Measurements from ENCODE around the gene CBFA2T3. TPM values are rescaled to one million over a fixed set of nuclear protein-coding genes. Genes with fewer than 3 reads are reported as not detected.

CBFA2T3 gene
- total and polyA plus RNA-seq, 2 of the 13 experiments (the other 11 are each of a cell fraction or from before 2014, with no cell fraction given) = 0.05 TPM; not detected in 1

GRCh38 chr16:88930716-88931115 lies 46.3 kb downstream of the CBFA2T3 start:
- WGBS (ENCODE audit: low lambda C conversion rate) = 44% methylated on average over 12 of the region's 12 CpGs
- H3K4me1 ChIP-seq (ENCODE audit: insufficient read depth, low read length) = peaks cover 41% of the 10 kb centered on the region
- peaks cover 10% of the 10 kb centered on the region; the same call in 1 of the 2 replicates for H4K20me1 ChIP-seq (ENCODE audit: insufficient read depth, low read length)
- peaks cover 29 to 68% of the 10 kb centered on the region in 2 experiments for H3K27me3 ChIP-seq (ENCODE audit: control insufficient read depth in 1 of 2, insufficient read depth in 2 of 2, low read length in 2 of 2)
- H3K9me3 ChIP-seq (ENCODE audit: low read length) = no peaks in the 10 kb centered on the region
- H3K4me3 ChIP-seq (replicated peaks in 1 of 3; ENCODE audit: insufficient read depth in 1 of 3, low read depth in 2 of 3, low read length in 3 of 3) = no peak overlapping the region
- no peak for ATAC-seq
- H3K79me2 ChIP-seq (ENCODE audit: insufficient read depth, low read length) = no peaks in the 10 kb centered on the region
- no peak overlapping the region for H2AFZ ChIP-seq (ENCODE audit: low read length)
- ChIA-PET CTCF (ENCODE audit: low intra/inter-chr PET ratio, low total read pairs) (no interaction called here), POLR2A (no interaction called here)
- intact Hi-C loops (cut with micrococcal nuclease; ENCODE audit: unreplicated experiment) (no loop called here), in situ Hi-C loops (cut with HindIII; ENCODE audit: extremely low pct_ligation_motif_present, low pct_unique_long_range_greater_than_20kb) (no loop called here)
- FAIRE-seq = no peak
- no peak for TF ChIP-seq SPEN (CRISPR knock-in tag; IDR thresholded peaks at IDR 0.05; ENCODE audit: low read depth)
- TF ChIP-seq, protein P1, sequence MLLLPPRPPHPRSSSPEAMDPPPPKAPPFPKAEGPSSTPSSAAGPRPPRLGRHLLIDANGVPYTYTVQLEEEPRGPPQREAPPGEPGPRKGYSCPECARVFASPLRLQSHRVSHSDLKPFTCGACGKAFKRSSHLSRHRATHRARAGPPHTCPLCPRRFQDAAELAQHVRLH (CRISPR knock-in tag; IDR thresholded peaks at IDR 0.05; ENCODE audit: borderline replicate concordance, low read depth) = no peak
- TF ChIP-seq, protein P2, sequence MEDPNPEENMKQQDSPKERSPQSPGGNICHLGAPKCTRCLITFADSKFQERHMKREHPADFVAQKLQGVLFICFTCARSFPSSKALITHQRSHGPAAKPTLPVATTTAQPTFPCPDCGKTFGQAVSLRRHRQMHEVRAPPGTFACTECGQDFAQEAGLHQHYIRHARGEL (CRISPR knock-in tag; IDR thresholded peaks at IDR 0.05) = no peak
- TF ChIP-seq, protein P3, sequence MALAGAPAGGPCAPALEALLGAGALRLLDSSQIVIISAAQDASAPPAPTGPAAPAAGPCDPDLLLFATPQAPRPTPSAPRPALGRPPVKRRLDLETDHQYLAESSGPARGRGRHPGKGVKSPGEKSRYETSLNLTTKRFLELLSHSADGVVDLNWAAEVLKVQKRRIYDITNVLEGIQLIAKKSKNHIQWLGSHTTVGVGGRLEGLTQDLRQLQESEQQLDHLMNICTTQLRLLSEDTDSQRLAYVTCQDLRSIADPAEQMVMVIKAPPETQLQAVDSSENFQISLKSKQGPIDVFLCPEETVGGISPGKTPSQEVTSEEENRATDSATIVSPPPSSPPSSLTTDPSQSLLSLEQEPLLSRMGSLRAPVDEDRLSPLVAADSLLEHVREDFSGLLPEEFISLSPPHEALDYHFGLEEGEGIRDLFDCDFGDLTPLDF (CRISPR knock-in tag; IDR thresholded peaks at IDR 0.05) = no peak
- TF ChIP-seq AKNA (CRISPR knock-in tag; IDR thresholded peaks at IDR 0.05; ENCODE audit: borderline replicate concordance) = no peak
- TF ChIP-seq POGK (CRISPR knock-in tag; conservative IDR thresholded peaks at IDR 0.05) = no peak
- TF ChIP-seq ZNF12 (CRISPR knock-in tag; IDR thresholded peaks at IDR 0.05) = no peak
- TF ChIP-seq, protein P4, sequence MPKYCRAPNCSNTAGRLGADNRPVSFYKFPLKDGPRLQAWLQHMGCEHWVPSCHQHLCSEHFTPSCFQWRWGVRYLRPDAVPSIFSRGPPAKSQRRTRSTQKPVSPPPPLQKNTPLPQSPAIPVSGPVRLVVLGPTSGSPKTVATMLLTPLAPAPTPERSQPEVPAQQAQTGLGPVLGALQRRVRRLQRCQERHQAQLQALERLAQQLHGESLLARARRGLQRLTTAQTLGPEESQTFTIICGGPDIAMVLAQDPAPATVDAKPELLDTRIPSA (CRISPR knock-in tag; IDR thresholded peaks at IDR 0.05; ENCODE audit: borderline replicate concordance) = no peak
- H3K36me3 ChIP-seq (replicated peaks in 1 of 2; ENCODE audit: control insufficient read depth in 1 of 2, insufficient read depth in 2 of 2, low read length in 2 of 2) = no peaks in the 10 kb centered on the region
- no peak overlapping the region for H3K4me2 ChIP-seq (ENCODE audit: low read depth, low read length)
- BruUV-seq (replicated peaks) = no TSS peak
- no peak overlapping the region for H3K27ac ChIP-seq (ENCODE audit: extremely low read length, insufficient read depth, low read length)
- H3K9ac ChIP-seq (ENCODE audit: insufficient read depth, low read depth, low read length) = no peak overlapping the region
- DNase-seq (ENCODE audit: low spot score) = no peak

All from HepG2 (cell line).